Nephron (organoid): ENCODE results near the gene SLC11A1.

Experiments used
- H3K27ac Mint-ChIP-seq, 3 experiments: 2 replicates each; pipeline ENCODE4 v1.8.0; 2020; ENCODE audit warnings: mixed read lengths in 3 of 3, mild to moderate bottlenecking in 2 of 3, moderate library complexity in 1 of 3
- H3K27me3 Mint-ChIP-seq: 2 replicates; pipeline ENCODE4 v1.8.0; 2021; ENCODE audit warnings: low read depth, mild to moderate bottlenecking, moderate library complexity, mixed read lengths
- H3K36me3 Mint-ChIP-seq: 2 replicates; pipeline ENCODE4 v1.8.0; 2020; ENCODE audit warnings: low read depth, mixed read lengths
- H3K4me1 Mint-ChIP-seq: 2 replicates; pipeline ENCODE4 v1.8.0; 2020; ENCODE audit warnings: mixed read lengths
- H3K4me3 Mint-ChIP-seq, 3 experiments: 2 replicates each; pipeline ENCODE4 v1.8.0; 2020; ENCODE audit warnings: mild to moderate bottlenecking in 3 of 3, mixed read lengths in 3 of 3, moderate library complexity in 2 of 3
- H3K9me3 Mint-ChIP-seq: 2 replicates; pipeline ENCODE4 v1.8.0; 2020; ENCODE audit warnings: mixed read lengths
- CTCF ChIP-seq, 3 experiments: fragments of 200-600 bp; sonication (generic); IDR thresholded peaks; one replicate each; pipeline ENCODE4 v1.5.0; 2021; ENCODE audit warnings: antibody characterized with exemption in 3 of 3; ENCODE audit not compliant: unreplicated experiment in 3 of 3

Gene SLC11A1

DNA sequence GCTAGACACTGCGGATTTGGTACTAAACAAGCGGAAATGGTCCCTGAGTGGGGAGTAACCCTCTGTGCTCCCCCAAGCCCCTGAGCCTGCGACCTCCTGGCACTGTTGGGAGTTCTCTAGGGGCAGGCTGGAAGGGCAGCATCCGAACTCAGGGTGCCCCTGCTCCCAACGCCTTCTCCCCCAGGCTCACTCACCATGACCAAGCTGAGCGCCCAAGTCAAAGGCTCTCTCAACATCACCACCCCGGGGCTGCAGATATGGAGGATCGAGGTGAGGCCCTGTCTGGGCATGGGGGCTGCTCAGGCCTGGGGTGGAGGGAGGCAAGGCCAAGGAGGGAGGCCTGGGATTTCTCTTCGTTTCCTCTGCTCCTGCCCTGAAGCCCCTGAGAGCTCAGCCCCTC, 41.5 kb downstream of the SLC11A1 start:
- no peaks in the 10 kb centered on the region for H3K4me1 Mint-ChIP-seq
- H3K4me3 Mint-ChIP-seq: no peak overlapping the region
- H3K36me3 Mint-ChIP-seq: no peaks in the 10 kb centered on the region
- H3K27ac Mint-ChIP-seq: no peak overlapping the region
- no peaks in the 10 kb centered on the region for H3K9me3 Mint-ChIP-seq
- no peak for TF ChIP-seq CTCF (IDR thresholded peaks at IDR 0.05; ENCODE audit: unreplicated experiment in 3 of 3)
- no peaks in the 10 kb centered on the region for H3K27me3 Mint-ChIP-seq

DNA sequence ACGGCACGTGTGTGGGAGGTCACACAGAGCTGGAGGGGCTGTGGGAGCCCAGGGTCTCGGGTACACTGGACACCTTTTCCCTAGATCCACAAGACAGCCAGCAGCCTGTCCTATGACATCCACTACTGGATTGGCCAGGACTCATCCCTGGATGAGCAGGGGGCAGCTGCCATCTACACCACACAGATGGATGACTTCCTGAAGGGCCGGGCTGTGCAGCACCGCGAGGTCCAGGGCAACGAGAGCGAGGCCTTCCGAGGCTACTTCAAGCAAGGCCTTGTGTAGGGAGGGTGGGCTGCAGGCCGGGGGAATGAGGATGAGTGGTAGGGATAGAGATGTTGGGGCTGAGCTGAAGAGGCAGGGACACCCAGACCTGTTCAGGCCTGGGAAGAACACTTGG, 43.5 kb downstream of the SLC11A1 start:
- no peaks in the 10 kb centered on the region for H3K36me3 Mint-ChIP-seq
- H3K4me1 Mint-ChIP-seq: no peaks in the 10 kb centered on the region
- TF ChIP-seq CTCF (IDR thresholded peaks at IDR 0.05; ENCODE audit: unreplicated experiment in 3 of 3): no peak
- H3K27ac Mint-ChIP-seq: no peak overlapping the region
- no peaks in the 10 kb centered on the region for H3K27me3 Mint-ChIP-seq
- no peak overlapping the region for H3K4me3 Mint-ChIP-seq
- no peaks in the 10 kb centered on the region for H3K9me3 Mint-ChIP-seq

- TF ChIP-seq CTCF (IDR thresholded peaks at IDR 0.05; ENCODE audit: unreplicated experiment in 3 of 3): no peak
- peaks cover 6% of the 10 kb centered on the region for H3K27me3 Mint-ChIP-seq
- H3K4me1 Mint-ChIP-seq: no peaks in the 10 kb centered on the region
- no peaks in the 10 kb centered on the region for H3K9me3 Mint-ChIP-seq
- H3K4me3 Mint-ChIP-seq: no peak overlapping the region
- no peak overlapping the region for H3K27ac Mint-ChIP-seq
- H3K36me3 Mint-ChIP-seq: no peaks in the 10 kb centered on the region
Observed at GRCh38 chr2:218427741-218428140, 45.7 kb downstream of the SLC11A1 start.

DNA sequence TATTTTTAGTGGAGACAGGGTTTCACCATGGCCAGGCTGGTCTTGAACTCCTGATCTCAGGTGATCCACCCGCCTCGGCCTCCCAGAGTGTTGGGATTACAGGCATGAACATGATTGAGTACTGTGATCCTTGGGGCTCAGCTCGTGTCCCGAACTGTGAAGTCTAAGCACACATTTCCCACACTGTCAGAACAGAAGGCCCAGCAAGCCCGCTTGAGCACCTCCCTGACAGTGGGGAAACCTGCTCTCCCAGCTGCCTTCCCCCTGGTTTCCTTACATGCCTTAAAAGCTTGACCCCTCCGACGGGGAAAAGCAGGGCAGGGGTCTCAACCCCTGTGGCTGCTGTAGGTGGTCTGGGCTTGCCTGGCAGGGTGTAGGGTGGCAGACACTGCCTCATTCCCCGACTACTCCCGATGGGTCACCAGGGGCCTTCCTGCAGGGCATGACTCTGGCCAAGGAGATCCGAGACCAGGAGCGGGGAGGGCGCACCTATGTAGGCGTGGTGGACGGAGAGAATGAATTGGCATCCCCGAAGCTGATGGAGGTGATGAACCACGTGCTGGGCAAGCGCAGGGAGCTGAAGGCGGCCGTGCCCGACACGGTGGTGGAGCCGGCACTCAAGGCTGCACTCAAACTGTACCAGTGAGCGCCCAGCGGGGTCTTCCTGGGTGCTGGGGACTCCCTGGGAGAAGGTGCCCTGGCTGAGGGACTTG, 46.9 kb downstream of the SLC11A1 start:
- H3K4me1 Mint-ChIP-seq: no peaks in the 10 kb centered on the region
- H3K9me3 Mint-ChIP-seq: no peaks in the 10 kb centered on the region
- no peak for TF ChIP-seq CTCF (IDR thresholded peaks at IDR 0.05; ENCODE audit: unreplicated experiment in 3 of 3)
- no peak overlapping the region for H3K4me3 Mint-ChIP-seq
- H3K27me3 Mint-ChIP-seq: peaks cover 6% of the 10 kb centered on the region
- no peaks in the 10 kb centered on the region for H3K36me3 Mint-ChIP-seq
- no peak overlapping the region for H3K27ac Mint-ChIP-seq

- Mint-ChIP-seq H3K4me3 (no peak overlapping the region), H3K4me1 (no peaks in the 10 kb centered on the region), H3K9me3 (no peaks in the 10 kb centered on the region), H3K36me3 (no peaks in the 10 kb centered on the region), H3K27ac (no peak overlapping the region), H3K27me3 (peaks cover 6% of the 10 kb centered on the region)
- no peak for TF ChIP-seq CTCF (IDR thresholded peaks at IDR 0.05; ENCODE audit: unreplicated experiment in 3 of 3)
Observed at GRCh38 chr2:218429911-218430692, 48.0 kb downstream of the SLC11A1 start.
